ENCODE measurements around the gene PVALB. TPM values are rescaled to one million over a fixed set of nuclear protein-coding genes. Genes with fewer than 3 reads are reported as not detected.

Gene PVALB
- total and polyA plus RNA-seq, 2 of the 4 experiments (the other 2 are of a cell fraction): not detected

GRCh38 chr22:36753916-36754315 is 62.9 kb downstream of the PVALB start:
- H3K27ac ChIP-seq (ENCODE audit: insufficient read depth, low read length): no peak overlapping the region
- H3K4ac ChIP-seq (ENCODE audit: low read depth, low read length): no peak overlapping the region
- H2BK15ac ChIP-seq (ENCODE audit: low read depth, low read length): no peak overlapping the region
- no peak overlapping the region for H2BK5ac ChIP-seq (ENCODE audit: low read depth, low read length, poor library complexity, severe bottlenecking)
- no peak for TF ChIP-seq NFE2L2 (IDR thresholded peaks at IDR 0.05; ENCODE audit: low read depth, low read length)
- no peak for TF ChIP-seq ELK1 (IDR thresholded peaks at IDR 0.05; ENCODE audit: borderline replicate concordance, low read depth, low read length)
- no peak for TF ChIP-seq MAFK (IDR thresholded peaks at IDR 0.05; ENCODE audit: low read depth, low read length)
- TF ChIP-seq POLR2A (IDR thresholded peaks at IDR 0.05; ENCODE audit: low read depth, low read length): no peak
- TF ChIP-seq MXI1 (IDR thresholded peaks at IDR 0.05; ENCODE audit: borderline replicate concordance, low read depth, low read length): no peak
- no peak for TF ChIP-seq CHD1 (IDR thresholded peaks at IDR 0.05; ENCODE audit: low read depth, low read length)
- TF ChIP-seq RCOR1 (IDR thresholded peaks at IDR 0.05; ENCODE audit: insufficient replicate concordance, low read length): no peak
- TF ChIP-seq CTCF (conservative IDR thresholded peaks at IDR 0.05; ENCODE audit: low read depth, low read length): no peak
- TF ChIP-seq RFX5 (IDR thresholded peaks at IDR 0.05; ENCODE audit: low read depth, low read length): no peak
- no peak for TF ChIP-seq CEBPB (IDR thresholded peaks at IDR 0.05; ENCODE audit: low read depth, low read length)
- H3K4me3 ChIP-seq (ENCODE audit: insufficient read depth, low read depth, low read length): no peak overlapping the region
- no peak overlapping the region for H2BK20ac ChIP-seq (ENCODE audit: low read depth, low read length)
- H4K91ac ChIP-seq (ENCODE audit: insufficient read depth, low read depth, low read length): no peak overlapping the region
- no peak overlapping the region for H3K4me2 ChIP-seq (ENCODE audit: low read depth, low read length)
- CTCF ChIA-PET: no interaction called here
- no peak overlapping the region for H2AK5ac ChIP-seq (ENCODE audit: low read depth, low read length)
- ATAC-seq (ENCODE audit: low read depth) (no peak), DNase-seq (no peak)
- in situ Hi-C loops (cut with MboI; ENCODE audit: low sequenced_read_pairs) (no loop called here), intact Hi-C loops (cut with micrococcal nuclease) (no loop called here), dilution Hi-C loops (cut with HindIII; ENCODE audit: low sequenced_read_pairs, unreplicated experiment) (no loop called here)
- WGBS, 2 experiments (ENCODE audit: extremely low coverage in 2 of 2, insufficient read length in 1 of 2): no CpG with 5 or more reads among the region's 12 CpGs
- peaks cover 29% of the 10 kb centered on the region for H3K27me3 ChIP-seq (ENCODE audit: control insufficient read depth, insufficient read depth, low read length)
- POLR2A ChIA-PET (ENCODE audit: unreplicated experiment): no interaction called here
- no peak overlapping the region for H2AK9ac ChIP-seq (replicated peaks; ENCODE audit: low read depth, low read length, poor library complexity)
- no peaks in the 10 kb centered on the region; the same call in 1 of the 2 replicates for H4K20me1 ChIP-seq (ENCODE audit: insufficient read depth, low read length)
- no peaks in the 10 kb centered on the region for H3K36me3 ChIP-seq (ENCODE audit: control insufficient read depth, insufficient read depth, low read length)
- H3K56ac ChIP-seq (ENCODE audit: extremely low read depth, insufficient read depth, low read length): no peak overlapping the region
- no peak overlapping the region for H3K18ac ChIP-seq (ENCODE audit: low read depth, low read length)
- H4K5ac ChIP-seq (ENCODE audit: low read depth, low read length): no peak overlapping the region
- no peak overlapping the region for H3K23ac ChIP-seq (ENCODE audit: low read depth, low read length)
- no peaks in the 10 kb centered on the region for H3K9me3 ChIP-seq (ENCODE audit: control insufficient read depth, insufficient read depth, low read length)
- no peaks in the 10 kb centered on the region for H3K4me1 ChIP-seq (ENCODE audit: control insufficient read depth, insufficient read depth, low read length)
- no peak overlapping the region for H2BK120ac ChIP-seq (ENCODE audit: low read depth, low read length)
- BruUV-seq (replicated peaks): no TSS peak
- no peaks in the 10 kb centered on the region for H3K9me1 ChIP-seq (ENCODE audit: insufficient read depth, low read length)
- H3K9ac ChIP-seq (ENCODE audit: low read depth, low read length): no peak overlapping the region
- no peak overlapping the region for H2AFZ ChIP-seq (replicated peaks; ENCODE audit: low read length, poor library complexity)
- H4K8ac ChIP-seq (ENCODE audit: low read depth in 2 of 2, low read length in 2 of 2): no peak overlapping the region
- no peak overlapping the region for H3K14ac ChIP-seq (replicated peaks; ENCODE audit: low read depth, low read length)
- no peaks in the 10 kb centered on the region for H3K79me1 ChIP-seq (ENCODE audit: low read depth in 1 of 2, low read length in 2 of 2)
